Esophagus muscularis mucosa (tissue), 4 donors: Measurements from ENCODE around the gene GPX8. TPM values are rescaled to one million over a fixed set of nuclear protein-coding genes. Genes with fewer than 3 reads are reported as not detected.

ENCODE experiments used
- DNase-seq: peaks from one replicate; pipeline ENCODE4 v3.0.0-alpha.2; 2017; ENCODE audit errors: extremely low spot score
- H3K27ac ChIP-seq, 4 donors: fragments of 200-600 bp; sonication (generic); replicated peaks in 1 of 4; 1 replicate in 3 of 4; 2 replicates in 1 of 4; pipeline ENCODE4 v1.5.1; 2016 to 2019; ENCODE audit warnings: mild to moderate bottlenecking in 1 of 4
- H3K27me3 ChIP-seq, 4 donors: fragments of 200-600 bp; sonication (generic); one replicate each; pipeline versions ENCODE4 v1.5.1 to v1.6.0; 2016 to 2019
- H3K36me3 ChIP-seq, 4 donors: fragments of 200-600 bp; sonication (generic); one replicate each; pipeline ENCODE4 v1.5.1; 2016 to 2019
- H3K4me1 ChIP-seq, 4 donors: fragments of 200-600 bp; sonication (generic); one replicate each; pipeline ENCODE4 v1.5.1; 2016 to 2019
- H3K4me3 ChIP-seq, 4 donors: fragments of 200-600 bp; sonication (generic); 1 replicate in 2 of 4; 2 replicates in 2 of 4; pipeline ENCODE4 v1.5.1; 2016 to 2019; ENCODE audit warnings: mild to moderate bottlenecking in 4 of 4, moderate library complexity in 1 of 4
- H3K9me3 ChIP-seq, 4 donors: fragments of 200-600 bp; sonication (generic); 1 replicate in 3 of 4; 2 replicates in 1 of 4; pipeline ENCODE4 v1.5.1; 2016 to 2019
- EP300 ChIP-seq: sonication (generic); formaldehyde crosslinking; IDR thresholded peaks from one replicate; pipeline ENCODE4 v1.6.1; 2017; ENCODE audit warnings: antibody characterized with exemption
- POLR2A ChIP-seq: fragments of 450-650 bp; IDR thresholded peaks from one replicate; pipeline ENCODE4 v1.6.1; 2017; ENCODE audit warnings: antibody characterized with exemption, moderate library complexity, mild to moderate bottlenecking, low read depth
- POLR2AphosphoS5 ChIP-seq, 2 donors: sonication (generic); formaldehyde crosslinking; IDR thresholded peaks; one replicate each; pipeline ENCODE4 v1.6.1; 2017; ENCODE audit warnings: antibody characterized with exemption in 2 of 2
- WGBS: methylation state at CpG from one replicate; pipeline ENCODE4 v1.1.5; 2018; 5-methylcytosine and 5-hydroxymethylcytosine counted together
- intact Hi-C: fragments of 100-400 bp; cut with DNase I; formaldehyde crosslinking; loops from one replicate; pipeline ENCODE4 v1.15.1; 2023
- total RNA-seq, 4 donors: library from RNA; depleted of rRNA; stranded (reverse); fragments of >200 nt; gene quantifications; one replicate each; pipeline versions ENCODE4 v1.1.0 to v1.2.1, GENCODE V29; 2016
- TF ChIP-seq, protein P1 (sequence below), 3 experiments: fragments of 200-600 bp in 2 of 3; fragments of 450-650 bp in 1 of 3; sonication (generic) in 2 of 3; IDR thresholded peaks; one replicate each; pipeline ENCODE4 v1.5.1; 2017 to 2019; ENCODE audit warnings: antibody characterized with exemption in 3 of 3, mild to moderate bottlenecking in 2 of 3, moderate library complexity in 1 of 3

GPX8 gene
- total RNA-seq, 4 donors from 2014 or later = 8.4 to 12.5 (median 9.3) TPM

DNA sequence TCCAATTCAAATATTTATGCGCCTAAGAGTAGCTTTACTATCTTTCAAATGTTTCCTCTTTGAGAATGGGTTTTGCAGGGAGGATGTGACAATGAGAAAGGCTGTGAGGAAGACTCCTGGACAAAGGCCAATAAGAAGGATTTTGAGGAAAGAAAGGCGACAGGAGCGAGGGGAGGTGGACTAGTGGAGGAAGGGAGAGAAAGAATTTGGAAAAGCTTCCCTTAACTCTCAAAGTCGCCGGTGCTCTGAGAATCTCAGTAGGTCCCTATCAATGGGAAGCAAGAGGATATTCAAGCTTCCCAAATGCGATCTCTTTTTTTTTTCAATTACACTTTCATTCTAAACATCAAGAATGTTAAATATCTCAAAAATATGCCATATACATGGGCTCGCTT, 15.8 kb downstream of the GPX8 start:
- Histone ChIP-seq H3K27ac (no peak overlapping the region), H3K36me3 (no peaks in the 10 kb centered on the region), H3K9me3 (no peaks in the 10 kb centered on the region), H3K4me3 (peak overlapping the region; percentile 25 to 45 (median 35)), H3K4me1 (peaks cover 26 to 35% (median 32%) of the 10 kb centered on the region in 4 donors), H3K27me3 (peaks cover 8 to 80% (median 38%) of the 10 kb centered on the region in 4 donors)
- 20% methylated on average over 7 of the region's 7 CpGs for WGBS
- DNase-seq = no peak
- TF ChIP-seq, protein P1, sequence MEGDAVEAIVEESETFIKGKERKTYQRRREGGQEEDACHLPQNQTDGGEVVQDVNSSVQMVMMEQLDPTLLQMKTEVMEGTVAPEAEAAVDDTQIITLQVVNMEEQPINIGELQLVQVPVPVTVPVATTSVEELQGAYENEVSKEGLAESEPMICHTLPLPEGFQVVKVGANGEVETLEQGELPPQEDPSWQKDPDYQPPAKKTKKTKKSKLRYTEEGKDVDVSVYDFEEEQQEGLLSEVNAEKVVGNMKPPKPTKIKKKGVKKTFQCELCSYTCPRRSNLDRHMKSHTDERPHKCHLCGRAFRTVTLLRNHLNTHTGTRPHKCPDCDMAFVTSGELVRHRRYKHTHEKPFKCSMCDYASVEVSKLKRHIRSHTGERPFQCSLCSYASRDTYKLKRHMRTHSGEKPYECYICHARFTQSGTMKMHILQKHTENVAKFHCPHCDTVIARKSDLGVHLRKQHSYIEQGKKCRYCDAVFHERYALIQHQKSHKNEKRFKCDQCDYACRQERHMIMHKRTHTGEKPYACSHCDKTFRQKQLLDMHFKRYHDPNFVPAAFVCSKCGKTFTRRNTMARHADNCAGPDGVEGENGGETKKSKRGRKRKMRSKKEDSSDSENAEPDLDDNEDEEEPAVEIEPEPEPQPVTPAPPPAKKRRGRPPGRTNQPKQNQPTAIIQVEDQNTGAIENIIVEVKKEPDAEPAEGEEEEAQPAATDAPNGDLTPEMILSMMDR (IDR thresholded peaks at IDR 0.05) = no peak
- no peak for TF ChIP-seq POLR2A
- TF ChIP-seq POLR2AphosphoS5 (IDR thresholded peaks at IDR 0.05) = no peak
- TF ChIP-seq EP300 = no peak
- intact Hi-C loops = loop anchor here (10.0 kb wide), 1 partner anchor 539 kb away; the partner anchor contains the start of gene SLC38A9

DNA sequence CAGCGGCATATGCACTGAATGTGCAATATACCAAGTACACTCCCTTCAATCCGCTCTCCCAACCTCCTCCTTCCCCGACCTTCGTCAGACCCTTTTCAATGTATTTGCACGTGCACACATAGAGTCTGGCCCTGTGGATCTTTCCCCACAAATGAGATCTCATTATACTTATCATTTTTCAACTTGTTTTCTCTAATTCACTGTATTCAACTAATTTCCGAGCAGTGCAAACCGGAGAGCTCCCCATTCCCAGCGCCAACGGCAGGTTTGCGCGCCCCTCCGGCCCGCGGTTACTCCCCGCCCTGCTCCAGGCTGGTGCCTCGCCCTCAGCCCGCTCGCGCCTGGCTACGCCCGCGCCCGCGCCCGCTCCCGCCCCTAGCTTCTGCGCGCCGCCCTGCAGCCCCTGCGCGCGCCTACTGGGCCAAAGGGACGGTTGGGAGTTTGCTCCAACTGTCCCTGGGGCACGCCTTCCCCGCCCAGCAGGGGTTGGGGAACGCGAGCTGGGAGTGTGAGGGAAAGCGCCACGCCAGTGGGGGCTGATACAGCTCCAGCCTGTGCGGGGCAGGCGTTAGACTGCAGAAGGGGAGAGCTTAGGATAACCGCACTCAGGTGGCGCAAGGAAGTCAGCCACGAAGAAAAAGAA, 16.3 kb downstream of the GPX8 start:
- Histone ChIP-seq H3K27me3 (peaks cover 8 to 78% (median 38%) of the 10 kb centered on the region in 4 donors), H3K36me3 (no peaks in the 10 kb centered on the region), H3K9me3 (no peaks in the 10 kb centered on the region), H3K4me3 (peak overlapping the region; percentile 25 to 45 (median 35)), H3K4me1 (peaks cover 26 to 35% (median 32%) of the 10 kb centered on the region in 4 donors), H3K27ac (no peak overlapping the region)
- 4% methylated on average over 32 of the region's 44 CpGs for WGBS
- TF ChIP-seq EP300 = no peak
- TF ChIP-seq, protein P1 (IDR thresholded peaks at IDR 0.05) = peak in 2 of 3 experiments; percentile 11 to 28
- peak; percentile 21 for DNase-seq
- intact Hi-C loops = loop anchor here (10.0 kb wide), 1 partner anchor 539 kb away; the partner anchor contains the start of gene SLC38A9

DNA sequence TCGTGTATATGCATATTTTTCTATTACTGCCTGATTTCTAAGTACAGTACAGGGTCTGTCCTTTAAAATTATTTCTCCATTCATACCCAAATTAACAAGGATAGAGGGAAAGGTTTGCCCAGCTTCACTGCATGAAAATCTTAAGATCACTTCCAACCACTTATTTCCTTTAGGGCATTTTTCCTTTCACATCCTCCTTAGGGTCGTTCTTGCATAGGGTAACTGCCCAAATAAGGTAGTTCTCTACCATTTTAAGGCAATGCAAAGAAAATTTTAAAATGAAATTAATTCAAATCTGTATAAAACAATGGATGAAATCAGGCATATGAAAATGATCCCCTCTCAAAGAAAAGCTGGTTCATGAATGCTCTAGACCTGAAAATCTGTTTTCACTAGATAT, 17.1 kb downstream of the GPX8 start:
- peaks cover 8 to 73% (median 38%) of the 10 kb centered on the region in 4 donors for H3K27me3 ChIP-seq
- H3K9me3 ChIP-seq = no peaks in the 10 kb centered on the region
- H3K4me3 ChIP-seq = peak overlapping the region in 1 of 4 donors; percentile 38
- WGBS = 18% methylated on average over 2 of the region's 2 CpGs
- TF ChIP-seq POLR2A (no peak), EP300 (no peak), POLR2AphosphoS5 (IDR thresholded peaks at IDR 0.05) (no peak)
- TF ChIP-seq, protein P1 (IDR thresholded peaks at IDR 0.05) = no peak
- no peak for DNase-seq
- H3K36me3 ChIP-seq = no peaks in the 10 kb centered on the region
- H3K27ac ChIP-seq = no peak overlapping the region
- intact Hi-C loops = loop anchor here (10.0 kb wide), 1 partner anchor 538 kb away; the partner anchor contains the start of gene SLC38A9
- peaks cover 26 to 34% (median 31%) of the 10 kb centered on the region in 4 donors for H3K4me1 ChIP-seq

DNA sequence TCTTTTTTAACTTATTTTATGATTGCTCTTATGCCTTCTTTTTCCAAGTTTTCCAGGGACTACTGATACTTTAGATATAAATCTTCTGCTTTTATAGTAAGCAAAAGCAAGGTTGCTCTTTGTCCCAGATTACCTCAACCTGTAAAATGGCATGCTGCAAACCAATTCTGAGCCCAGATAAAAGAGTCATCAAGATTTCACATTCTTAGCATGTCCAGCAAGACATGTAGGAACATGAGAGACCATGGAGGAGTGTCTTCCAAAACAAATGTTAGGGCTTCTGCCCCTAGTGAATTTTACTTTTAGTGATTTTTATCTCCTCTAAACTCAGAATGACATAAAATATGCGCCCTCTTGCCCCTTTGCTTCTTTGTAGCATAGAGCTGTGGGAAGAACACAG, 20.0 kb downstream of the GPX8 start:
- no peak overlapping the region for H3K4me3 ChIP-seq
- H3K36me3 ChIP-seq = no peaks in the 10 kb centered on the region
- H3K27me3 ChIP-seq = peaks cover 8 to 69% (median 30%) of the 10 kb centered on the region in 4 donors
- H3K9me3 ChIP-seq = no peaks in the 10 kb centered on the region
- WGBS = 42% methylated on average over 1 of the region's 1 CpG
- no peak overlapping the region for H3K27ac ChIP-seq
- TF ChIP-seq, protein P1 (IDR thresholded peaks at IDR 0.05) = no peak
- TF ChIP-seq POLR2A = no peak
- no peak for TF ChIP-seq POLR2AphosphoS5 (IDR thresholded peaks at IDR 0.05)
- no peak for TF ChIP-seq EP300
- intact Hi-C loops = no loop called here
- H3K4me1 ChIP-seq = peaks cover 11 to 15% (median 14%) of the 10 kb centered on the region in 4 donors
- DNase-seq = peak; percentile 64
